Liver (tissue), 9 donors: ENCODE measurements around the gene ZMYND19. TPM values are rescaled to one million over a fixed set of nuclear protein-coding genes. Genes with fewer than 3 reads are reported as not detected.
"Not testable (repeated sequence)": the region's sequence is repeated elsewhere in the genome, so short reads cannot be mapped to it uniquely, and the experiment has no call there.

Experiments used
- DNase-seq: peaks from one replicate; pipeline ENCODE4 v3.0.0-alpha.2; 2017; ENCODE audit warnings: low spot score
- H3K27ac ChIP-seq, 2 donors: one replicate each; pipeline ENCODE4 v1.7.0; 2013; ENCODE audit warnings: inconsistent platforms in 2 of 2, low read length in 2 of 2, control low read depth in 1 of 2, low read depth in 1 of 2, mild to moderate bottlenecking in 1 of 2
- H3K27me3 ChIP-seq, 4 donors: one replicate each; pipeline versions ENCODE4 v1.6.1 to v1.7.0; 2013; ENCODE audit warnings: low read length in 3 of 4, inconsistent platforms in 1 of 4, mild to moderate bottlenecking in 1 of 4, moderate library complexity in 1 of 4; ENCODE audit not compliant: control insufficient read depth in 4 of 4, insufficient read depth in 4 of 4
- H3K36me3 ChIP-seq, 4 donors: one replicate each; pipeline versions ENCODE4 v1.6.1 to v1.7.0; 2013; ENCODE audit warnings: low read length in 3 of 4, mild to moderate bottlenecking in 3 of 4, low read depth in 1 of 4, moderate library complexity in 1 of 4; ENCODE audit not compliant: control insufficient read depth in 4 of 4, insufficient read depth in 3 of 4
- H3K4me1 ChIP-seq, 4 donors: one replicate each; pipeline versions ENCODE4 v1.6.1 to v1.7.0; 2013; ENCODE audit warnings: low read length in 3 of 4, mild to moderate bottlenecking in 3 of 4, moderate library complexity in 1 of 4; ENCODE audit not compliant: control insufficient read depth in 4 of 4, insufficient read depth in 4 of 4
- H3K4me3 ChIP-seq, 3 donors: one replicate each; pipeline versions ENCODE4 v1.6.1 to v1.7.0; 2013; ENCODE audit warnings: low read length in 3 of 3, control low read depth in 1 of 3, low read depth in 1 of 3, mild to moderate bottlenecking in 1 of 3
- H3K9ac ChIP-seq, 2 donors: one replicate each; pipeline ENCODE4 v1.7.0; 2013; ENCODE audit warnings: low read length in 2 of 2, mild to moderate bottlenecking in 2 of 2, moderate library complexity in 2 of 2, control low read depth in 1 of 2, low read depth in 1 of 2
- H3K9me3 ChIP-seq, 4 donors: one replicate each; pipeline versions ENCODE4 v1.6.1 to v1.7.0; 2013; ENCODE audit warnings: low read length in 3 of 4; ENCODE audit not compliant: control insufficient read depth in 4 of 4
- EGR1 ChIP-seq, 2 donors: IDR thresholded peaks; 2 replicates each; pipeline ENCODE4 v1.6.1; 2016 to 2018; ENCODE audit warnings: antibody characterized with exemption in 2 of 2, low read depth in 2 of 2
- FOXA1 ChIP-seq: IDR thresholded peaks from 2 replicates; pipeline ENCODE4 v1.6.1; 2016; ENCODE audit warnings: antibody characterized with exemption
- FOXA2 ChIP-seq: IDR thresholded peaks from 2 replicates; pipeline ENCODE4 v1.6.1; 2016; ENCODE audit warnings: antibody characterized with exemption
- GABPA ChIP-seq, 2 donors: IDR thresholded peaks in 1 of 2; conservative IDR thresholded peaks in 1 of 2; 2 replicates each; pipeline ENCODE4 v1.6.1; 2016; ENCODE audit warnings: antibody characterized with exemption in 2 of 2, mild to moderate bottlenecking in 1 of 2, moderate library complexity in 1 of 2
- HNF4G ChIP-seq: IDR thresholded peaks from 2 replicates; pipeline ENCODE4 v1.6.1; 2016; ENCODE audit warnings: antibody characterized with exemption
- JUND ChIP-seq, 2 donors: IDR thresholded peaks; 2 replicates each; pipeline ENCODE4 v1.6.1; 2016; ENCODE audit warnings: antibody characterized with exemption in 2 of 2
- MAX ChIP-seq: IDR thresholded peaks from 2 replicates; pipeline ENCODE4 v1.6.1; 2016; ENCODE audit warnings: antibody characterized with exemption
- NR2F2 ChIP-seq: IDR thresholded peaks from 2 replicates; pipeline ENCODE4 v1.6.1; 2016; ENCODE audit warnings: antibody characterized with exemption
- REST ChIP-seq: IDR thresholded peaks from 2 replicates; pipeline ENCODE4 v1.6.1; 2016; ENCODE audit warnings: antibody characterized with exemption, mild to moderate bottlenecking
- RXRA ChIP-seq, 2 donors: IDR thresholded peaks; 2 replicates each; pipeline ENCODE4 v1.6.1; 2017 to 2018; ENCODE audit warnings: antibody characterized with exemption in 2 of 2, mild to moderate bottlenecking in 1 of 2
- SP1 ChIP-seq: IDR thresholded peaks from 2 replicates; pipeline ENCODE4 v1.6.1; 2018; ENCODE audit warnings: antibody characterized with exemption, mild to moderate bottlenecking
- TAF1 ChIP-seq: conservative IDR thresholded peaks from 2 replicates; pipeline ENCODE4 v1.6.1; 2016; ENCODE audit warnings: antibody characterized with exemption, mild to moderate bottlenecking
- YY1 ChIP-seq: IDR thresholded peaks from 2 replicates; pipeline ENCODE4 v1.6.1; 2016; ENCODE audit warnings: antibody characterized with exemption, mild to moderate bottlenecking
- ZBTB33 ChIP-seq: IDR thresholded peaks from 2 replicates; pipeline ENCODE4 v1.6.1; 2016; ENCODE audit warnings: antibody characterized with exemption
- WGBS: extraction: QIAGEN DNeasy Blood & Tissue Kit; methylation state at CpG from one replicate; pipeline ENCODE4 v1.1.7; 2013; 5-methylcytosine and 5-hydroxymethylcytosine counted together
- polyA plus RNA-seq, 2 donors: library from polyadenylated mRNA; stranded (reverse) in 1 of 2; unstranded in 1 of 2; fragments of 200-250 nt in 1 of 2; fragments of >200 nt in 1 of 2; fragmentation: Nextera tagmentation in 1 of 2; extraction: Ambion mirVana in 1 of 2; gene quantifications; one replicate each; pipeline versions ENCODE4 v1.2.1 to v1.2.3, GENCODE V29; 2013 to 2015
- total RNA-seq, 2 donors: library from RNA; depleted of rRNA; stranded (reverse); fragments of >200 nt; gene quantifications; one replicate each; pipeline ENCODE4 v1.2.3, GENCODE V29; 2014
- TF ChIP-seq, protein P1 (sequence below): IDR thresholded peaks from 2 replicates; pipeline ENCODE4 v1.6.1; 2016; ENCODE audit warnings: antibody characterized with exemption
- donor health status: healthy.
- donor health status: healthy.
- donor health status: healthy.
- donor health status: healthy.
- donor health status: healthy.

Gene ZMYND19
- total and polyA plus RNA-seq, 4 donors, result 2.4 to 7.1 (median 7.0) TPM

- no peak for TF ChIP-seq REST
These were observed 19.7 kb downstream of the ZMYND19 start (continued) for GRCh38 chr9:137570566-137570965.

DNA sequence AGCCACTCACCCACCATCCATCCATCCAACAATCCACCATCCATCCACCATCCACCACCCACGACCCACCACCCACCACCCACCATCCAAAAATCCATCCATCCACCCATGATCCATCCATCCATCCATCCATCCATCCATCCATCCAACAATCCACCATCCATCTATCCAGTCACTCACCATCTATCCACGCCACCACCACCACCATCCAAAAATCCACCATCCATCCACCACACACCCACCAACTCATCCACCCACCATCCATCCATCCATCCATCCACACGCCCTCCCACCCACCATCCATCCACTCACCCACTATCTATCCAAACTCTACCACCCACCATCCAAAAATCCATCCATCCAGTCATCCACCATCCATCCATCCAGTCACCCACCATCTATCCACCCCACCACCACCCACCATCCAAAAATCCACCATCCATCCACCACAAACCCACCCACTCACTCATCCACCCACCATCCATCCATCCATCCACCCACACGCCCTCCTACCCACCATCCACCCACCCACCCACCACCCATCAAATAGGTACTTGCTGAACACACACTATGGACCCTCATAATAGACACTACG, 20.6 kb downstream of the ZMYND19 start:
- Histone ChIP-seq H3K27ac (no peak overlapping the region), H3K9ac (no peak overlapping the region), H3K27me3 (no peaks in the 10 kb centered on the region), H3K4me3 (no peak overlapping the region), H3K4me1 (no peaks in the 10 kb centered on the region), H3K36me3 (peaks cover 7 to 23% (median 10%) of the 10 kb centered on the region in 4 donors), H3K9me3 (no peaks in the 10 kb centered on the region)
- no peak for TF ChIP-seq JUND (IDR thresholded peaks at IDR 0.05)
- no peak for TF ChIP-seq TAF1
- no peak for TF ChIP-seq HNF4G
- no peak for TF ChIP-seq REST
- no peak for TF ChIP-seq SP1
- TF ChIP-seq NR2F2, result no peak
- no peak for TF ChIP-seq FOXA2
- no peak for TF ChIP-seq ZBTB33
- no peak for TF ChIP-seq GABPA (IDR thresholded peaks at IDR 0.05 in 1 of 2, conservative IDR thresholded peaks at IDR 0.05 in 1 of 2)
- no peak for TF ChIP-seq MAX
- TF ChIP-seq FOXA1, result no peak
- TF ChIP-seq YY1, result no peak
- TF ChIP-seq, protein P1, sequence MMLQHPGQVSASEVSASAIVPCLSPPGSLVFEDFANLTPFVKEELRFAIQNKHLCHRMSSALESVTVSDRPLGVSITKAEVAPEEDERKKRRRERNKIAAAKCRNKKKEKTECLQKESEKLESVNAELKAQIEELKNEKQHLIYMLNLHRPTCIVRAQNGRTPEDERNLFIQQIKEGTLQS, result no peak
- no peak for TF ChIP-seq EGR1 (IDR thresholded peaks at IDR 0.05; ENCODE audit: low read depth in 2 of 2)
- no peak for TF ChIP-seq RXRA (IDR thresholded peaks at IDR 0.05)
- WGBS, result 94% methylated on average over 5 of the region's 5 CpGs
- DNase-seq, result no peak

GRCh38 chr9:137568445-137568844, 21.9 kb downstream of the ZMYND19 start:
- not testable (repeated sequence) for H3K9me3 ChIP-seq, H3K9ac ChIP-seq, H3K4me3 ChIP-seq, DNase-seq, H3K4me1 ChIP-seq, H3K27ac ChIP-seq, H3K27me3 ChIP-seq
- 90% methylated on average over 5 of the region's 5 CpGs for WGBS
- H3K36me3 ChIP-seq, result peaks cover 12 to 27% (median 15%) of the 10 kb centered on the region in 4 donors
